SIG-M5 treated with dmso at 0.1 percent for 504 hours (cell line): ENCODE data around the gene RAET1L.
"Not testable (repeated sequence)": the region's sequence is repeated elsewhere in the genome, so short reads cannot be mapped to it uniquely, and the experiment has no call there.

ENCODE experiments used
- DNase-seq: peaks from one replicate; lab custom pipeline; 2025; ENCODE audit not compliant: unreplicated experiment; lab: John Stamatoyannopoulos, UW

RAET1L gene

DNA sequence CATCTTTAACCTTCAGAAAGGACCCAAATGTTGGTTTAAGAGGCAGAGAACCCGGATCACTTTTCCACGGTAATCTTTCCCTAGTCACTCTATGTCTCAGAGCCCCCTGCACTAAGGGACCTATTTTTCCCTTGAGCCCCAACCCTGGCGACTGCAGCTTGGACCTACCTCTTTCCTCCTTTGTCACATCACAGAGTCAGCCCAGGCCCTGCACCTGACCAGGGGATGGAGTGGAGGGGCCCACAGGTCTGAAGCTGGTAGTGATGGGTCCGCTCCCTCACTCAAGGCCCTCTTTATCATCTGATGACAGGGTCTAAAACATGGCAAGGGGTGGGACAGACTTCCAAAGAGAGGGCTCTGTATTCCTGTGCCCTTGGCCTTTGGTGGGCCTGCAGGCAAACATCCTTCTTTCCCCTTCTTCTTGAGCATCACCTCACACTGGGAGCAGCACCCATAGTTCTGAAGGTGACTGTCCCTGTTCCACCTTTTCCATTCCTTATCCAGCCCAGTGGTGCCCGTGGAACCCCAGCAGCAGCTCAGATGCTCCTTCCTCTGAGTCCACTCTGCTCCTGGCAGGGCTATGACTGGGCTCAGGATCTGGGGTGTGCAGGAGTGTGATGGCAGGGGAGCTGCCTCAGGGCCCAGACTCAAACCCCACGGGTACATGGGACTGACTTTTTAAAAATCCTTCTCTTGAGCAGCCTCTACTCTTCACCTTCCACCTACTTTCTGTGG, 6.3 kb downstream of the RAET1L start:
- DNase-seq: no peak

GRCh38 chr6:150017186-150017521, 8.2 kb downstream of the RAET1L start:
- DNase-seq: not testable (repeated sequence)

GRCh38 chr6:150016324-150017185, 8.8 kb downstream of the RAET1L start:
- DNase-seq: peak; percentile 64

DNA sequence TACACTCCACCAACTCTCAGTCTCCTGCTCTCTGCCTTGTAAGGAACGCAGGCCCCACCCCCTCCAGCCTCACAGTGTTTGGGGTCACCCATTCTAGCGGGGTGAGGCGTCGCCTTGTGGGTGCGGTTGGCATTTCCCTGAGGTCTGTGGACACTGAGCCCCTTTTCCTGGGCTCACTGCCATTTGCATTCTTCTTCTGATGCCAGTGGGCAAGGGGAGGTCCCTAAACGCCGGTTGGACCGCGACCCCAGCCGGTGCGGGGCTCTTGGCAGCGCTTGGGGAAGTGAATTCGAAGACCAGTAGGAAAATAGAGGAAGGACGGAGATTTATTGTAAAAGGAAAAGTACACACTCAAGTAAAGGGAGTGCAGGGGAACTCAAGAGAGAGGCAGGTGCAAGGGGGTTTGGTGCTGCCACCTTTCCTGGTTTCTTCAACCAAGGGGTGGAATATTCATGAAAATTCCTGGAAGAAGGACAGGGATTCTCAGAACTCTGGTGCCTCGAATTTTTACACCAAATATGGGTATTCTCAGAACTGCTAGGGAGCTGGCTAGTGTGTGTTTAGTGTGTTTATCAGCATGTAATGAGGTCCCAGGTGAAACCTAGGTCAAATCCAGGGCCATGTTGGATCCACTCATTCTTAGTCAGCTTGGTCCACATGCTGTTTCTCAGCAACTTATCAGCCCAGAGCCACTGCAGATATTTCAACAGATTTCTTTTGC, 9.9 kb downstream of the RAET1L start:
- not testable (repeated sequence) for DNase-seq

GRCh38 chr6:150014623-150015280, 10.6 kb downstream of the RAET1L start:
- DNase-seq: not testable (repeated sequence)

GRCh38 chr6:150013785-150014622, 11.3 kb downstream of the RAET1L start:
- DNase-seq: not testable (repeated sequence)

DNA sequence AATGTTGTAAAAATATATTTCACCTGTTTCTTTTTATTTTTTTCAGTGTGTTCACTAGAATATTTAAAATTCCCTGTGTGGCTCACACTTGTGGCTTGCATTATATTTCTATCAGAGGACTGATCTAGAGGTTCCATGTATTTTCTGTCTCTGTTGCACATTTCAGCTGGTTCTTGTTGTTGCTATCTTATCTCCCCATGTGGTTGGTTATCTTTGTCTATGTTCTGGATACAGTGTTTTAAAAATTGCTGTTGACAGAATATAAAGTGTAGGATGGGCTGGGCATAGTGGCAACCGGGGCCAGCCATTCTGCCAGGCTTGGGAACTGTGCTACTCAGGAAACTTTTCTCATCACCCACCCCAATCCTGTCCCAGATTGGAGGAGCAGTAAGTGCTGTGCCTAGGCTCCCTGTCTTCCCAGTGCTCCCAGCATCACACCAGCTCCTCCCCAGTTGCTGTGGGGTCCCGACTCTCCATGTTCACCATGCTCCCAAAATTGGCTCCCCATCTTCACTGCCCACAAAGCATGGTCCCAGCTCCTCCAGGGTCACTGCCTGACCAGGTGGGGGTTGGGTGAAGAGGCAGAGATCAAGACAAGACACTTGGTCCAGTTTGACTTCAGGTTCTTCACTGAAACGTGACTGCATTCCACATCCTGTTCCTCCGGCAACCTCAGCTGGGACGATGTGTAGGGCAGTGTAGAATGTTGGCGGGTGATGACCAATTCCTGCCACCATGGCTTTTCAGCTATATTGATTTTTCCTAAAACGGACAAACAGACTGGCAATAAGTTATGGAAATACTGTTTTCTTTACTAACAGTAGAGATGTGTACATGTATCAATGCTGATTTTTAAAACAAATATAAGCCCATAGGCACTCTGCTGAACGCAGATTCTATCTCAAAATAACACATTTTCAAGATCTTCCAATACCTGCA, 12.2 kb downstream of the RAET1L start:
- not testable (repeated sequence) for DNase-seq

DNA sequence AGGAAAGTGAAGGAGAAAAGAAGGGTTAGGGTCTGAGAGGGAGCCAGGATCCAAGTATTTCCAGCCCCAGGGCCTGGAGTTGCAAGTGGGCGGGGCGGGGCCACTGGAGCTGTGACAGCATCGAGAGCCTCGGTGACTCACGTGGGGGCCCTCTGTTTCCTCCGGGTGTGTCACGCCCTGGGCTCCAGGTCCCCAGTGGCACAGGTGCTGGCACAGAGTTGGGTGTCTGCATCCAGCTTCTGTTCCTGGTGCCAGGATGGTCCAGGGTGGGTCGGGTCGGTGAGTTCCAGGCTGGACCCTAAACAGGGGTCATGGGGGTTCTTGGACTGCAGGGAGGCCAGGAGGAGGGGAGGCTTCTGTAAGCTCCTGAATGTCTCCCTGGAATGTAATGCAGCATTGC, 16.7 kb downstream of the RAET1L start:
- no peak for DNase-seq

- DNase-seq: no peak
Measured at GRCh38 chr6:150006961-150007464, 18.3 kb downstream of the RAET1L start.

GRCh38 chr6:150005761-150006651, 19.3 kb downstream of the RAET1L start:
- no peak for DNase-seq

- DNase-seq: peak; percentile 78
Measured at GRCh38 chr6:150004783-150005717, 20.3 kb downstream of the RAET1L start.

DNA sequence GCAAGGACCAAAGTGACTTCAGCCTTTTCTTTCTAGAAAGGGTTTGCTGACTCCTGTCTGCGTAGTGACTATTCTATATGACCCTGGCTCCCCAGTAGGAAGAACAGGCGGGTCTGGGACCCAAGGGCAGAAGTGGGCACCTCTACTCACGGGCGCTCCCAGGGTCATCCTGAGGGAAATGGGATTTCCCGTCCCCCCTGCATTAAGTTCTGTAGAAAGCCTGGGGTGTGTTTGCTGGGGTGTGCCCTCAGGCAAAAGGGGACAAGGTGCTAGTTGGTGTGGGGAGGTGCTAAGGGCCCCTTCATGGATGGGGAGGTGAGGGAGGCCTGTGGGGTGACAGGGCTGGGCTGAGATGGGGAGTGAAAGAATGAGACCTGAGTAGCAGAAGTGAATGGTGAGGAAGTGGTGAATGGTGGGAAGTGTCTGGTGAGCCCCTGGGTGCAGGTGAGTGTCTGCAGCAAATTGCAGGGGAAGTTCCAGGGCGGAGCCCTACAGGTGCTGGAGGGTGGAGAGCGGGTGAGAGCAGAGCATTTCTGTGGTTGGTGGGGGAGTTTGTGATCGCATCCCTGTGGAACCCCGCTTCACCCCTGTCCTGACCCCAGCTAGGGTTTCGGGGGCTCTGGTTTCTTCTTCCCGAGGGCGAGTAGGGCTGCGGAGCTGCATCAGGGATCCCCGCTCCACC, 21.1 kb downstream of the RAET1L start:
- DNase-seq: no peak

DNA sequence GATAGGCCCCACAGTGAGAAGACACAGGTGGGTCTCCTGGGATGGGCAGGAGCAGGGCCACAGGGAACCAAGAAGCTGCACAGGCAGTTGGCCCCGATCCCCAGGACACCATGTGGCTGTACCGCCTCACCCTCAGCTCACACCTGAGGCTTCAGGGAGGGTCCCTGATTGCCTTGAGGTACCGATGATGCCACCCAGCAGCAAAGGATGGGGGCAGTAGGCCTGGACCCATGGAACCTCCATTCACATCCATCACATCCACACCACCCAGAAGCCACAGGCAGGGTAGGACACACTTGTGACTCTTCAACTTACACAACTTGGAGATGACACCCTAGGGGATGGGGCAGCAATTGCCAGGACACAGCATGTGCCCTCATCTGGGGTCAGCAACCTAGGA, 21.7 kb downstream of the RAET1L start:
- DNase-seq: not testable (repeated sequence)

DNA sequence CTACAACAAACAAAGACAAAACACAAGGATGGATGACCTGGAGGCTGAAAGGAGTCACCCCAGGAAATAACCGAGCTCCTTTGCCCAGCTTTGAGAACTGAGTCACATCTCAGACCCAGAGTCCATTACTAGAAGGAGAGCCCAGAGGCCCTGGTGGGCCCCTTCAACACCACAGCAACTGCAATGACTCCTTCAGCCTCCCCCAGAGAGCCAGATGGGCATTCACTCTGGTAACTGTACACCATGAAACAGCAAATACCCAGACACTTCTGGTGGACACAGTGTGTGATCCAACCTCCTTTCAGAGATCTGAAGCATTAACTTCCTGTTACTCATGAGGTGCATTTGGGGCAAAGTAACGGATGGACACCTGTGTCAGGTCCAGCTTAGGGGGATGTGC, 22.6 kb downstream of the RAET1L start:
- no peak for DNase-seq

DNA sequence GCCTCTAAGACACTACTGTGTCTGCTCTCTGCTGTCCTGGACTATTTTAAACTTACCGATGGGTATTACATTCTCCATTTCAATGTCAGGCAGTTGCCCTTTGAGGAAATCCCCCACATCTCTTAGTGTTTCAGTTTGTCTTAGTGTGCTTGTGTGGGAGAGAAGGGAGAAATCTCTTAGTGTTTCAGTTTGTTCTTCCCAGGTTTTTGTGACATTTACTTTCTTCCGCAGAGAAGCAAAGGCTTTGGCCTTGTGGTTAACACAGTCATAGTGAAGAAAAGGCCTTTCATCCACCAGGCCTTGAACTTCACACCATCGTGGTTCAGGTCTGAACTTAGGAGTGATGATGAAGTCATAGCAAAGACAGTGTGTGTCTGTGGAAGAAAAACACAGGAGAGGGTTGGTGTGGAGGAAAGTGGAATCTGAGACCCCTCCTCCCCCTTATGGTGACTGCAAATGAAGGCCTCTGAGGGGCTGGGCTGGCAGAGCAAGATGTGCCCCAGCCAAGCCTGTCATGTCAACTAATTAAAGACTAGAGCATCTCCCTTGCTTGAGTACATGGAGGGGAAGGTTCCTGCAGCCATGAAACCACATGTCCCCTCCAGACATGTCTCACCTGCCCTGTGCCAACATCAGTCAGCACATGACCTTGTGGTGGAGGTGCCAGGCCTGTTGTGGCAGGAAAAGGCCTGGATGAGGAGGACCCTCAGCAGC, 23.9 kb downstream of the RAET1L start:
- no peak for DNase-seq

DNA sequence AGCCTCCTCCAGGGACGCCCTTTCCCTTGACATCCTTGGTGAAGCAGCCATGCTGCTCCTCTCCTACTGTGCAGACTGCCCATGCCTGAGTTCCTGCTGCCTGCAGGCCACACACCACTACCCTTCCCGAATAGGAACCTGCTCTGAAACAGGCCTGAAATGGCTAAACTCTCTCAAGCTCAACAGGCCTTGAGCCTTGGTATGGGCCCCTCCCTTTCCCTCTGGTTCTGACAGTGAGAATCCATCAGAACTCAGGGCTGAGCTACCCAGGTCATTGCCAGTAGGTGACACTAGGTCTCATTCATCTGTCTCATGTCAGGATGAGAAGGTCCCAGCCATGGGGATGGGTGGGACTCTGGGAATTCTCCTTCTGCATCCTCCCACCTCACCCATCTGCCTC, 25.7 kb downstream of the RAET1L start:
- DNase-seq: no peak
